Globus pallidus (tissue), 1 donor: Measurements from ENCODE around the gene CLEC18A.
"Not testable (repeated sequence)": the region's sequence is repeated elsewhere in the genome, so short reads cannot be mapped to it uniquely, and the experiment has no call there.

Experiments used
- DNase-seq: peaks from one replicate; pipeline ENCODE4 v3.0.0-alpha.2; 2015; ENCODE audit warnings: low spot score

Gene CLEC18A

DNA sequence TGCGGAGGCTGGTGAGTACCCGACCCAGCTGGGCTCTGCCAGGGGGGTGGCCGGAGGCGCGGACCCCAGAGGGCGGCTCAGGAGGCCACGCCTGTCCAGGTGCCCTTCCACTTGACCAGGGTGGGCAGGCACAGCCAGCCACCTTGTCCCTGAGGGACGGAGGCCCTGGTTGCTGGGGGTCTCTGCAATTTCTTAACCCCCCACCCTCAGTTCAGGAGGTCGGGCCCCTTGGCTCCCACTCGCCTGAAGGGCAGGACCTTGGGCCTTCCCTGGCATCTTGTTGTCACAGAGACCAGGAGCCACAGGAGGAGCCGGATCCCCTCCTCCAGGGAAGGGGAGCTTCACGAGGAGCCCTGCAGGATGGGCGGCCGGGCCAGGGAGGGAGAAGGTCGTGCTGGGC, 982 bp downstream of the CLEC18A start:
- not testable (repeated sequence) for DNase-seq

- DNase-seq: not testable (repeated sequence)
Observed at GRCh38 chr16:69952572-69953355, 1.6 kb downstream of the CLEC18A start.

DNA sequence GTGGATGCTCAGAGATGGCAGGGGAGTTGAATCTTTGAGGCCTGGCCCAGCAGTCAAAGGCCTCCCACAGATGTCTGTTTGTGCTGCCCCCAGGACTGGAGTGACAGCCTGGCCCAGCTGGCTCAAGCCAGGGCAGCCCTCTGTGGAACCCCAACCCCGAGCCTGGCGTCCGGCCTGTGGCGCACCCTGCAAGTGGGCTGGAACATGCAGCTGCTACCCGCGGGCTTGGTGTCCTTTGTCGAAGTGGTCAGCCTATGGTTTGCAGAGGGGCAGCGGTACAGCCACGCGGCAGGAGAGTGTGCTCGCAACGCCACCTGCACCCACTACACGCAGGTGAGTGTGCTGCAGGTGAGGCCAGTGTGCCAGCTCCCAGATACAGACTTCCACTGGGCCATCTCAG, 3.1 kb downstream of the CLEC18A start:
- DNase-seq: not testable (repeated sequence)

DNA sequence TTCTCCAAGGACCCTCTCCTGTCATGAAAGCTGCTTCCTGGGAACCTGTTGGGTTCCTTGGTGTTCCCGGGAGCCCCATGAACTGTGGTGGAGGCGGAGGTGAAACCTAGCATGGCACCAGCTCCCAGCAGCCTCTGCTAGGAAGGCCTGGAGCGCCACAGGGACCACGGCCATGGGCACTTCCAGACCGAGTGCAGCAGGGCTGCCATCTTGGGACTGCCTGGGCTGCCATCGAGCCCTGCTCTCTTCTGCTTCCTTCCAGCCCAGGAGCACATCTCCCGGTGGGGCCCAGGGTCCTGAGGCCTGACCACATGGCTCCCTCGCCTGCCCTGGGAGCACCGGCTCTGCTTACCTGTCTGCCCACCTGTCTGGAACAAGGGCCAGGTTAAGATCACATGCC, 12.2 kb downstream of the CLEC18A start:
- DNase-seq: not testable (repeated sequence)

DNA sequence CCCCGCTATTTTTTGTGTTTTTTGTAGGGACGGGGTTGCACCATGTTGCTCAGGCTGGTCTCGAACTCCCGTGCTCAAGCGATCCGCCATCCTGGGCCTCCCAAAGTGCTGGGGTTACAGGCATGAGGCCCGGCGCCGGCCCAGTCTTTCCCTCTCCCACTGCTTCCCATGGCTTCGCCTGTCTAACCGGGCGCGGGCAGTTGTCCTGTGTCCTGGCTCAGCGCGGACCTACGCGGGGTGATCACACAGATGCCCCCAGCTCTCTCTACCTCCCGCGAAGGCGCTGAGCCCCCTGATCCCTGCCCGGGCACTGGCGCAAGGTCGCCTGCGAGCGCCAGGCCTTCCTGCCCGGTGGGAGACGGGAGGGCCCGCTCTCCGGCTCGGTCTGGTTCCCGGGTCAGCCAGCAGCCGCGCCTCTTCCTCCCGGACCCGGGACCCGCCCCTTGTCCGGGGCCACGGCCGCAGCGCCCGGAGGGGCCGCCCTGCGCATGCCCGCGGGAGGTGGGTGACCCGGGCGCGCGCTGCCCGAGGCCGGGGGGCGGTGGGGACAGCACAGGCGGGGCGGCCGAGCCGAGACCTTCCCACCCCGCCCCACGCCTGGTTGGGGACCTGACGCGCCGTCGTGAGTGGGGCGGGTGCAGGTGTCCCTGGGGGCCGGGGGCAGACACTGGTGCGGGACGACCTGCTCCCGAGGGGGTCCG, 14.0 kb downstream of the CLEC18A start:
- not testable (repeated sequence) for DNase-seq

GRCh38 chr16:69965661-69966054, 14.5 kb downstream of the CLEC18A start:
- DNase-seq: not testable (repeated sequence)

DNA sequence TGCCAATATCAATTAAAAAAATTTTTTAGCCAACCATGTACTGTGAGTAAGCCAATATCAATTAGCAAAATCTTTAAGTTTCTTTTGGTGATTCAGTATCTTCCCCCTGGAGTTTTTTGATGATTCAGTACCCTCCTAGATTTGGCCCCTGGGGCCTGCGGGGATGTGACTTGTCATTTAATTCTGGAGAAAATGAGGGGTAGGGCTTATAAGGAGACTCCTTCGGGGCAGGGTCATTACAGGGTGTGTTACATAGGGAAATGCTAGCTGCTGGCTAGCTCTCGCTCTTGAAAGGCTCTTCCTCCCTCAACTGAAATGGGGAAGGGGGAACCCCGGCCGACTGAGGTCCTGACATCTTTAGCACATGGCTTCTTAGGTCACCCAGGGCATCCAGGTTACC, 16.6 kb downstream of the CLEC18A start:
- DNase-seq: not testable (repeated sequence)

DNA sequence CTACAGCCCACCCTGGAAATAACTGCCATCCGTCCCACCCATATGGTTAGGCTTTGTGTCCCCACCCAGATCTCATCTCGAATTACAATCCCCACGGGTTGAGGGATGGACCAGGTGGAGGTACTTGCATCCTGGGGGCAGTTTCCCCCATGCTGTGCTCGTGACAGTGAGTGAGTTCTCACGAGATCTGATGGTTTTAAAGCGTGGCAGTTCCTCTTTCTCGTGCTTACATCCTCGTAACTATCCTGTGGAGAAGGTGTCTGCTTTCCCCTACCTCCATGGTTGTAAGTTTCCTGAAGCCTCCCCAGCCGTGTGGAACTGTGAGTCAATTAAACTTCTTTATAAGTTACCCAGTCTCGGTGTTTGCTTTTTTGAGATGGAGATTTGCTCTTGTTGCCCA, 17.0 kb downstream of the CLEC18A start:
- not testable (repeated sequence) for DNase-seq

DNA sequence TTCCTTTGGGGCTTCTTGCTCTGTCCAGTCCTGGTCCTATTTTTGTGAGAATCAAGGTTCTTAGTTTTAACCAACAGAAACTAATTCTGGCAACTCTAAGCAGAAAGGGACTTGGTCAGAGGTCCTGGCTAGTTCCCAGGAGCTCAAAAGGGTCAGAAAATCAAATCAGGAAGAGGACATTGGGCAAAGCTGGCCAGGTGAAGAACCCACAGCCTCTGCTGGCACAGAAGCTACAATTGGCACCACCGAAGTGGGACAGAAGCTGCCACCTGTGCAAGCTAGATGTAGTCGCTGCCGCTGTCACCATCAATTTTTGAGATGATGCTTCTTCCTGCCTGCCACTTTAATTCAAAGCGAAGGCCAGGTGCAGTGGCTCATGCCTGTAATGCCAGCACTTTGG, 18.5 kb downstream of the CLEC18A start:
- DNase-seq: not testable (repeated sequence)

DNA sequence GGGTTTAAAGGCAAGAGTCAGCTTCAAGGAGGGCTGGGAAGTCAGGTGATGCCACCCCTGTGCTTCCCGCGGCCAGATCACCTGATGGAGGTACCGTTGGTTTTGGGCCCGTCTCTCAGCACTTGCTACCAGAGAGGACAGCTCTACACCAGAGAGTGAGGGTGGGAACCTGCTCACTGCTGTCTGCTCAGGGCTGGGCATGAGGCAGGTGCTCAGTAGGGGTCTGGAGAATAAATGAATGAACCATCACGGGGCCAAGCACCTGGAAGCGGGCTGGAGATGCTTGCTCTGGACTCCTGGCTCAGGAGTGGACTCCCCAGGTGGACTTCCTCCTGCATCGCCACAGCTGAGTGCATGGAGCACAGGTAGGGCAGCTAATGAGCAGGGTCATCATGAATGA, 21.0 kb downstream of the CLEC18A start:
- DNase-seq: not testable (repeated sequence)

- DNase-seq: not testable (repeated sequence)
Observed at GRCh38 chr16:69972935-69973334, 21.8 kb downstream of the CLEC18A start.

GRCh38 chr16:69985196-69985595, 34.1 kb downstream of the CLEC18A start:
- not testable (repeated sequence) for DNase-seq

- not testable (repeated sequence) for DNase-seq
Observed at GRCh38 chr16:69997956-69998355, 46.8 kb downstream of the CLEC18A start.

- not testable (repeated sequence) for DNase-seq
Observed at GRCh38 chr16:69999801-70000200, 48.7 kb downstream of the CLEC18A start.

DNA sequence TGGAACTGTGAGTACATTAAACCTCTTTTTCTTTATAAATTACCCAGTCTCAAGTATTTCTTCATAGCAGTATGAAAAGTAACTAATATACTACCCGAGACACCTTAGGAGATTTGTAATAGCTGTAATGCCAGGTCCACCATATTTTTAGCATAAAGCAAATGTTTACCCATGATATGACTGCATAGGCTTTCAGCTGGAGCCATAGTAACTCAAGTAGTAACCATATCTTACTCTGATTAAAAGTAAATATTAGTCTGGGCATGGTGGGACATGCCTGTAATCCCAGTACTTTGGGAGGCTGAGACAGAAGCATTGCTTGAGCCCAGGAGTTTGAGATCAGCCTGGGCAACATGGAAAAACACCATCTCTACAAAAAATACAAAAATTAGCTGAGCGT, 52.4 kb downstream of the CLEC18A start:
- not testable (repeated sequence) for DNase-seq

DNA sequence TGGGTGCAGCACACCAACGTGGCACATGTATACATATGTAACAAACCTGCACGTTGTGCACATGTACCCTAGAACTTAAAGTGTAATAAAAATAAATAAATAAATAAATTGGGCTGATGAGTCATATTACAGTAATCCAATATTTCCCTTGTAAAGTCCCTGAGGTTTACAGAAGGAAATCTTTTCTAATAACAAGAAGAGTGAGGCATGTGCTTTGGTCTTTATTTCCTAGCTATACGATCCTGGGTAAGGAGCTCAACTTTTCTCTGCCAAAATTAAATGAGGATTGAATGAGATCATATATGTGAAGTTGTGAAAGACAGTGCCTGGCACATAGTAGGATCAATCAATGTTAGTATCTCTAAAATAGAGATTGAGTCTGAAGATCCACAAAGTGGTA, 57.5 kb downstream of the CLEC18A start:
- not testable (repeated sequence) for DNase-seq

DNA sequence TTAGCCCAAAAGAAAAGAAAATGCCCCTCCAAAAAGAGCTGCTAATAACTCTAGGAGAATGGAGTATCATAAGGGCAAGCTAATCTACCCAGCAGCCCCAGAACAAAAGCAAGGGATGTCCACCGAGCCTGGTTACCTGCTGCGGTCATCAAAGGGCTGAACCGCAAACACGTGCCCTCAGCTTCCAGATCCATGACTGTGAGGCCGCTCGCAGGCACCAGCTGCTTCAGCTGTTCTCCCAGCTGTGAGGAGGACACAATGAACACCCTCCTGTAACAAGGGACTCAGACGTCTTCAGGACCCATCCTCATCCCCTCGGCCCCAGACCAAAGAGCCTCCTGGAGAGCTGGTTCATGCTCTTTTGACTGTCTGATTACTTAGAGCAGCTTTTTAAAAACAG, 59.5 kb downstream of the CLEC18A start:
- not testable (repeated sequence) for DNase-seq

GRCh38 chr16:70011120-70011519, 60.0 kb downstream of the CLEC18A start:
- not testable (repeated sequence) for DNase-seq

GRCh38 chr16:70012354-70012753, 61.2 kb downstream of the CLEC18A start:
- not testable (repeated sequence) for DNase-seq

- not testable (repeated sequence) for DNase-seq
Observed at GRCh38 chr16:70012951-70013350, 61.8 kb downstream of the CLEC18A start.
